Immature natural killer cell (primary cell): ENCODE results near the gene SLC25A41. TPM values are rescaled to one million over a fixed set of nuclear protein-coding genes. Genes with fewer than 3 reads are reported as not detected.

ENCODE experiments used
- DNase-seq, 3 donors: peaks; one replicate each; pipeline ENCODE4 v3.0.0; 2022; ENCODE audit warnings: mixed read lengths in 1 of 3
- H3K27ac Mint-ChIP-seq, 6 donors: one replicate each; pipeline ENCODE4 v1.8.0; 2020; ENCODE audit warnings: mixed read lengths in 6 of 6, mild to moderate bottlenecking in 5 of 6, inconsistent platforms in 4 of 6, moderate library complexity in 3 of 6
- H3K27me3 Mint-ChIP-seq, 3 donors: one replicate each; pipeline ENCODE4 v1.8.0; 2020 to 2021; ENCODE audit warnings: low read depth in 3 of 3, mild to moderate bottlenecking in 3 of 3, mixed read lengths in 3 of 3, moderate library complexity in 3 of 3, inconsistent platforms in 1 of 3
- H3K36me3 Mint-ChIP-seq, 3 donors: one replicate each; pipeline ENCODE4 v1.8.0; 2020; ENCODE audit warnings: mixed read lengths in 3 of 3, inconsistent platforms in 2 of 3, mild to moderate bottlenecking in 2 of 3
- H3K4me1 Mint-ChIP-seq, 2 donors: one replicate each; pipeline ENCODE4 v1.8.0; 2020; ENCODE audit warnings: inconsistent platforms in 2 of 2, mild to moderate bottlenecking in 2 of 2, mixed read lengths in 2 of 2, moderate library complexity in 1 of 2
- H3K4me3 Mint-ChIP-seq, 5 donors: one replicate each; pipeline ENCODE4 v1.8.0; 2020; ENCODE audit warnings: mild to moderate bottlenecking in 5 of 5, mixed read lengths in 5 of 5, inconsistent platforms in 3 of 5, moderate library complexity in 3 of 5
- H3K9me3 Mint-ChIP-seq, 6 donors: one replicate each; pipeline ENCODE4 v1.8.0; 2020; ENCODE audit warnings: mild to moderate bottlenecking in 6 of 6, mixed read lengths in 6 of 6, inconsistent platforms in 4 of 6, moderate library complexity in 3 of 6
- polyA plus RNA-seq, 3 donors: library from polyadenylated mRNA; unstranded; fragments of 300-500 nt; fragmentation: Illumina TruSeq; gene quantifications; one replicate each; pipeline ENCODE4 v1.2.3, GENCODE V29; 2021

Gene SLC25A41
- polyA plus RNA-seq, 3 donors from 2014 or later = not detected

- Mint-ChIP-seq H3K4me3 (no peak overlapping the region), H3K27ac (no peak overlapping the region), H3K4me1 (peaks cover 5% of the 10 kb centered on the region in 2 donors), H3K36me3 (peaks cover 5 to 28% (median 13%) of the 10 kb centered on the region in 3 donors), H3K27me3 (peaks cover 2 to 4% (median 3%) of the 10 kb centered on the region in 3 donors), H3K9me3 (no peaks in the 10 kb centered on the region)
- DNase-seq = no peak
Observed at GRCh38 chr19:6378041-6378440, 55.5 kb downstream of the SLC25A41 start.

GRCh38 chr19:6376512-6377190, 56.9 kb downstream of the SLC25A41 start:
- Mint-ChIP-seq H3K27me3 (peaks cover 5 to 6% (median 5%) of the 10 kb centered on the region in 3 donors), H3K4me3 (no peak overlapping the region), H3K36me3 (peaks cover 5 to 22% (median 13%) of the 10 kb centered on the region in 3 donors), H3K4me1 (peaks cover 11 to 12% of the 10 kb centered on the region in 2 donors), H3K27ac (peak overlapping the region in 1 of 6 donors; percentile 40), H3K9me3 (no peaks in the 10 kb centered on the region)
- DNase-seq = no peak

Other genes with a start within 250 kb of the SLC25A41 start
- gene MLLT1, start 153.8 kb downstream of the SLC25A41 start, polyA plus RNA-seq = 1 to 10 TPM in 1 of 3 donors, under 1 TPM in 2; 0.11 to 1.9 (median 0.54) TPM
- gene ACER1, start 100.2 kb downstream of the SLC25A41 start, polyA plus RNA-seq = under 1 TPM in 2 of 3 donors, not detected in 1; 0.54 to 0.63 TPM
- 100 to 1,000 TPM; 102 to 184 (median 119) TPM for gene CLPP, start 72.2 kb downstream of the SLC25A41 start, polyA plus RNA-seq
- 10 to 100 TPM; 47.6 to 96.4 (median 51.4) TPM for gene ALKBH7, start 61.0 kb downstream of the SLC25A41 start, polyA plus RNA-seq
- gene PSPN, start 57.8 kb downstream of the SLC25A41 start, polyA plus RNA-seq = under 1 TPM; 0.28 to 0.73 (median 0.65) TPM
- gene GTF2F1, start 40.6 kb downstream of the SLC25A41 start, polyA plus RNA-seq = 10 to 100 TPM; 11.0 to 29.8 (median 11.5) TPM
- 10 to 100 TPM in 1 of 3 donors, 1 to 10 TPM in 2; 3.9 to 15.6 (median 9.8) TPM for gene KHSRP, start 9.0 kb downstream of the SLC25A41 start, polyA plus RNA-seq
- 10 to 100 TPM in 1 of 3 donors, 1 to 10 TPM in 1, under 1 TPM in 1; 0.61 to 14.7 (median 4.1) TPM for gene SLC25A23, start 26.0 kb upstream of the SLC25A41 start, polyA plus RNA-seq
- under 1 TPM in 1 of 3 donors, not detected in 2; 0.39 TPM for gene CRB3, start 30.5 kb upstream of the SLC25A41 start, polyA plus RNA-seq
- 100 to 1,000 TPM in 1 of 3 donors, 10 to 100 TPM in 2; 29.0 to 120 (median 32.9) TPM for gene DENND1C, start 48.0 kb upstream of the SLC25A41 start, polyA plus RNA-seq
- 1 to 10 TPM in 2 of 3 donors, under 1 TPM in 1; 0.86 to 3.0 (median 1.3) TPM for gene TUBB4A, start 68.5 kb upstream of the SLC25A41 start, polyA plus RNA-seq
- 10 to 100 TPM in 1 of 3 donors, 1 to 10 TPM in 2; 1.3 to 16.0 (median 5.9) TPM for gene TNFSF9, start 97.3 kb upstream of the SLC25A41 start, polyA plus RNA-seq
- under 1 TPM in 2 of 3 donors, not detected in 1; 0.39 to 0.76 TPM for gene CD70, start 157.4 kb upstream of the SLC25A41 start, polyA plus RNA-seq
- 10 to 100 TPM in 2 of 3 donors, 1 to 10 TPM in 1; 7.3 to 39.0 (median 11.0) TPM for gene TNFSF14, start 236.4 kb upstream of the SLC25A41 start, polyA plus RNA-seq